Superior temporal gyrus (tissue), 1 donor: ENCODE measurements around the gene WDR5.

Experiments used
- DNase-seq: peaks from one replicate; pipeline ENCODE4 v3.0.0-alpha.2; 2016; ENCODE audit errors: extremely low spot score

WDR5 gene

GRCh38 chr9:134173127-134174072, 37.5 kb downstream of the WDR5 start:
- no peak for DNase-seq

GRCh38 chr9:134174073-134174449, 38.2 kb downstream of the WDR5 start:
- no peak for DNase-seq

- DNase-seq, result no peak
Measured at GRCh38 chr9:134174526-134175290, 38.8 kb downstream of the WDR5 start.

- DNase-seq, result no peak
Measured at GRCh38 chr9:134175291-134175807, 39.5 kb downstream of the WDR5 start.

- no peak for DNase-seq
Measured at GRCh38 chr9:134175808-134176598, 40.1 kb downstream of the WDR5 start.

GRCh38 chr9:134176599-134176968, 40.7 kb downstream of the WDR5 start:
- DNase-seq, result no peak

GRCh38 chr9:134177186-134177585, 41.3 kb downstream of the WDR5 start:
- no peak for DNase-seq

- DNase-seq, result no peak
Measured at GRCh38 chr9:134177624-134178393, 41.9 kb downstream of the WDR5 start.

GRCh38 chr9:134178394-134178767, 42.5 kb downstream of the WDR5 start:
- DNase-seq, result no peak

GRCh38 chr9:134178768-134179551, 43.1 kb downstream of the WDR5 start:
- no peak for DNase-seq

GRCh38 chr9:134179595-134179917, 43.7 kb downstream of the WDR5 start:
- DNase-seq, result no peak

- DNase-seq, result no peak
Measured at GRCh38 chr9:134179918-134180785, 44.3 kb downstream of the WDR5 start.

GRCh38 chr9:134180786-134181647, 45.1 kb downstream of the WDR5 start:
- no peak for DNase-seq

GRCh38 chr9:134181648-134182034, 45.8 kb downstream of the WDR5 start:
- DNase-seq, result no peak

- no peak for DNase-seq
Measured at GRCh38 chr9:134182554-134183085, 46.7 kb downstream of the WDR5 start.

GRCh38 chr9:134185536-134186011, 49.7 kb downstream of the WDR5 start:
- no peak for DNase-seq

- DNase-seq, result no peak
Measured at GRCh38 chr9:134186471-134187109, 50.7 kb downstream of the WDR5 start.

- no peak for DNase-seq
Measured at GRCh38 chr9:134187110-134187531, 51.2 kb downstream of the WDR5 start.
